Suppressor macrophage (primary cell): ENCODE data around the gene ZNF219.

ENCODE experiments used
- DNase-seq, 4 experiments: peaks; one replicate each; pipeline ENCODE4 v3.0.0-alpha.2; 2020 to 2022

ZNF219 gene

DNA sequence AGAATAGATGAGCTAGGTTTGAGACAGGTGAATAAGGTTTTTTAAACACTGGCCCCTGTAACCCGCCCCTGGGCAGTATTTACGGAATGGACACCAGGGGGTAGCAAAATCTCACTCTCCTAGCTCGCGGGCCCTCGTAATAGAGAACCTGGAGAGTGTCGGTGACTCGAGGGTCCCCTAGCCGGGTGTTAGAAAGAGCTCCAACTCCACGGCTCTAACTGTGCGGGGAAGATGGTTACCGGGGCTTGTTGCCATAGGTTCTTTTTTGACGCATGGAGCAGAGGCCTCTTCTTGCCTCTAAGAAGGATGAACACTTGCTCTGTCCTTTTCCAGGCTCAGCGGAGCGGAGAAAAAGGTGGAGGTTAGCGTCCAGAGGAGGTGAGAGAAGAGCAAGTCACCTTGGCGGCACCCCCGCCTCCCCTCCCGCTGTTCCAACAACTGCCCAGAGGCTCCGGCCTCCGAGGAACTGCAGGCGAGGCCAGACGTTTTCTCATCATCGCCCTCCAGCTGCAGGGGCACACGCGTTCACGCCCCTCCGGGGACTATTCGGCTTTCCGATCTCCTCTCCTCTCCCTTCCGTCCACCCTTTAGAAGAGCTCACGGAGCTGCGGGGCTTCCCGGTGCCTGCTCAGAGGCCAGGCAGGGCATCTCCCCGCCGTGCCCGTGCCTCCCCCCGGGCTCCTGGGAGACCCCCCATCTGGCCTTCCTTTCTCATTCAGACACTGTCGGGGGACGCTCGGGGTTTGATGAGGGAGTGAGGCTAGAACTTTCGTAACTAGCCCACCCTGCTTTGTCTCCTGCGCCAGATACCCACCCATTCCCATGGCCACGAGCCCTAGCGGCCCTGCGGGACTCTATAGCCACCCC is 29.7 kb downstream of the ZNF219 start:
- peak; percentile 66 to 84 (median 74) for DNase-seq

DNA sequence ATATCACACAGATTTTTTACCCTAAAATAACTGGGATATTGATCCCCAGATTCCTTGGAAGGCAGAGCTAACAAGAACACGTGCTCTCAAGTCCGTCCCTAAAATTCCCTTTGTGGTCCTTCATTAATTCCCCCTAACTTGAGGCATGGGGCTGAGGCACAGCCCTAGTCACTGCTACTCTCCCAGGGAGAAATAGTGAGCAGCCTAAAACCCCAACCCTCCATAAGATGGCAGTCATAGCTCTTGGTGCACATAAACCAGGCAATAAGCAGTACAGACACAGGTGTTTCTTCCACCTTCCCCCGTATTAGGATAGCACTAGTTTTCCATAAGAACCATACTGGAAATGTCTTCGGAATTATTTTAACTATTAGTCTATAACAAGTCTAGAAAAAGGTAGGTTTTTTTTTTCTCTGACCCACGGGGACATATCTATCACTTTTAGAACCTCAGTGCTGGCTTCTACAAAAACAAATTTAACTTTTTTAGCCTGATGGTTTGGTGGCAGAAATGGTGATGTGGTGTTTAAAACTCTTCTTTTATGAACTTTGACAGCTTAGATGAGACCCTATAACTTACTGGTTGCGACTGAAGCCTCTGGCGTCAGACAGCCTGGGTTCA is 31.5 kb downstream of the ZNF219 start:
- DNase-seq: peak in 1 of 4 experiments; percentile 28

DNA sequence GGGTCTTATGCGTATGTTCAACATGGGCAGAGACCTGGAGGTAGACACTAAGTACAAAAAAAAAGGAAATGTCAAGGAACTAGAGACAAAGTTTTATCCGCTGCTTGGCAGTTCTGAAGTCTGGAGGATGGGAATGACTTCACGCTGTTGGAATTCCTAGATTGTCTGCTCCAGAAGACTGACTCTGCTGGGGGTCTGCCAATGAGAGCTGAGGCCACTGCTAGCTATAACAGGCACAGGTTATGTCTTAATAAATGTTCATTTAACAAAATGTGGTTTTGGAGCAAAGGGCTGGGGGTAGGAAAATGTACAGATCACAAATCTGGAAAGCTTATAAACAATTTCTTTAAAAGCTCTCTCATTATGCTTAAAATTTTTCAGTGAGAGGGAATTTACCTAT is 35.0 kb downstream of the ZNF219 start:
- DNase-seq: no peak

DNA sequence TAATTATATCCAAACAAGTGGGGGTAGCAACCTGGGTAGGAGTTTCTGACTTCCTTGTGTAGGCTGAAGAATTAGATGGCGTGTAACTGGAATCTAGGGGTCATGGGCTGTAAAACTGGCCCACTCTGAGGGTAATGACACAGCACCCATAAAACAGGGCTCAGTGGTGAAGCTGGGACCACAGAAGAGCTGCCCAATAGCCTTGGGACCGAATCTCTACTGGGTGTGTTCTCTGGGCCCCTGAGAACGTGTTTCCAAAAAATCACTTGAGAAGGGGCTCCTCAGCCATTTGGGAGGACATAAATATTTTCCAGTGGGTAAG is 37.1 kb downstream of the ZNF219 start:
- no peak for DNase-seq

DNA sequence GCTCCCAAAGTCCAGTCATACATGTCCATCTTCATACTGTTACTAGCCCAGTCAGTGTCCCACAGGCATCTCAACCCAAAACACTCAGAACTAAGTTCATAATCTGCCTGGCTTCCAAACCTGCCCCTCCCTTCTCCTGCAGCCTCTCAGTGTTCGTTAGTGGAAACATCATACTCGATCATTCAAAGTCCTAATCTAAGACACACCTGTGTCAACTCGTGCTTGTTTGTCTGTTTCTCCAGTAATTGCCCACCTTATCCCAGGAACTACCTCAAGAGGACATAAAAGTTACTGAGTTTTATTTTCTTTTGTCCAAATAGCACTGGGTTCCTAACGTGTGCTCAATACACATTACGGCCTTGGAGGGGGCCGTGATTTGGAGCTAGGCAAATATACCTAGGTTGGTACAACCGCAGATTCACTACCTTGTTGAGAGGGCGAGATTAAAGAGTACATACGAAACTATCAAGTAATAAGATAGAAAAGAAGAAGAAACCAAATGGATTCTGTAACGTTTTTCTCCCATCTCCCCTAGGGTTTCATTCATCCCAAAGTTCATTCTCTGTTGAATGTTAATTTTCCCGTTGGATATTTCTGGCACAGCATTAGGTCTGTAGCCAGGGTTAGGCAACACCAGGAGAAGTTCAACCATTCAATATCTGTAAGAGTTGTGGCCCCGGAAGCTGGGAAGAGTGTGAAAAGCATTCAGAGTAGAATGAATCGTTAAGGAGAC is 37.7 kb downstream of the ZNF219 start:
- no peak for DNase-seq

DNA sequence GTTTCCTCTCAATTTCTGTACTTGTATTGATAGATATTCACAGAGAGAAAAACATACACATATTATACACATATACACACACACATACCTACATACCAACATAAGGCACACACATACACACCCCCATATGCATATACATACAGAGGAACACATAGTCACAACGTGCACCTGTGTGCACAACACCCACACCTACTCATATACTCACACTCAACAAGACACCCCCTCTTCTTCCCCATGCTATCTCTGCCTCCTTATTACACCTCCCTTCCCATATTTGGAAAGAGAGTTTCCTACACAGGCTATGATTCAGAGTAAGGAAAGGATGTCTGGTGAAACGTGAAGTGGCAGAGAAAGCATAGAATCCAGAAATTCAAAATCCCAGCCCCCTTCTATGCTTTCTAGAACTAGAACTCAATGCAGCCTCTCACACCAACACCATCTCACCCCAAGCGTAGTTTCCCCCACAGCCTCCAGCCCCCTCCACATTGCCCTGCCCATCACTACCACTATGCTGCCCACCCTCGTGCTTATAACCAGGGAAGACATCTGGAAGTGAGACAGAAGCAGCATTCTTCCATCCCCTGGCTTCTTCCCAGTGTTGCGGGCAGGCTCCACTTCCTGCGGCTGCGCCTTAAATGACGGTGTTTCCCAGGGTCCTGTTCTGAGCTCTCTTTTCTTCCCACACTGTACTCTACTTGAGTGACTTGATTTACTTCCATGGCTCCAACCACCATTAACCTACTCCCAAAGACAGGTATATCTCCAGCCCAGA is 38.4 kb downstream of the ZNF219 start:
- no peak for DNase-seq

DNA sequence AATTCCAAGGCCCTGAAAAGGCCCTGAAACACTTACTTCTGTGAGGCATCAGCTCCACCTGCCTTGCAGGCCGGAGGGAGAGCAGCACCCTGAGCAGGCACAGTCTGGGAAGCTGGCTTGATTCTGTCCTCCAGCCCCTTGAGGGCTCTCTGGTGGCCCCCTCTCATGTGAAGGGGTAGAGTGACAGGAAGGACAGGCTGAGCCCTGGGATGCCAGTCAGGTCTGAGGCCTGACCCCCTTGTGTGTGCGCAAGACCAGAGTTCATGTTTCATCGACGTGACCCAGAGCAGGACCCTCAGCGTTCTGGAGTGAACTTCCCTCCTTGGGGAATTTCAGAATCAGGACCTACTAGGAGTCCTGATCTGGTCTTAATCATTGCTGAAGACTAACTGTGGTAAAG is 39.6 kb downstream of the ZNF219 start:
- DNase-seq: no peak

DNA sequence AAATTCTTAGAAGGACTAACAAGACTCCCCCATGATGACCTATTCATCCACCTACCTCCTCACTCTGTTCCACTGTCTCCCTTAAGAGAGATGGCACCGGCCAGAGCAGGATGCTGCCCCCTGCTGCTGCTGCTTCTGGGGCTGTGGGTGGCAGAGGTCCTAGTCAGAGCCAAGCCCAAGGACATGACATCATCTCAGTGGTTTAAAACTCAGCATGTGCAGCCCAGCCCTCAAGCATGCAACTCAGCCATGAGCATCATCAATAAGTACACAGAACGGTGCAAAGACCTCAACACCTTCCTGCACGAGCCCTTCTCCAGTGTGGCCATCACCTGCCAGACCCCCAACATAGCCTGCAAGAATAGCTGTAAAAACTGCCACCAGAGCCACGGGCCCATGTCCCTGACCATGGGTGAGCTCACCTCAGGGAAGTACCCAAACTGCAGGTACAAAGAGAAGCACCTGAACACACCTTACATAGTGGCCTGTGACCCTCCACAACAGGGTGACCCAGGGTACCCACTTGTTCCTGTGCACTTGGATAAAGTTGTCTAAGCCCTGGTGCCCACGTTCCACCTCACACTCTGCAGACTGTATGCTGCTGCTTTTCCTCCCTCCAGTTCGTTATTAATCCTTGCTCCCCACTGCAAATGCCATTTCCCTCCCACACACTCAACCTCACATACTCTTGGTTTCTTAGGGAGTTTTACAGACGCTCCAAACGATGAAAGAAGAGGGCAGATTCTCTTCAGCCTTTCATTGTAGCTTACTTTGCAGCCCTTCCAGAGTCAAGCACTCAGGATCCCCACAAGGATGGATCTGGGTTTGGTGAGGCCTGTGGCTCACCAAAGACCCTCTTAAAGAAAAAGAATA is 40.4 kb downstream of the ZNF219 start, which contains the start of gene RNASE8:
Gene RNASE8 (plus strand): TSS at position 20 of the 873 bp plus-strand sequence. CDS start 71 bp downstream, at position 91.
- DNase-seq: peak; percentile 35 to 77 (median 62)

DNA sequence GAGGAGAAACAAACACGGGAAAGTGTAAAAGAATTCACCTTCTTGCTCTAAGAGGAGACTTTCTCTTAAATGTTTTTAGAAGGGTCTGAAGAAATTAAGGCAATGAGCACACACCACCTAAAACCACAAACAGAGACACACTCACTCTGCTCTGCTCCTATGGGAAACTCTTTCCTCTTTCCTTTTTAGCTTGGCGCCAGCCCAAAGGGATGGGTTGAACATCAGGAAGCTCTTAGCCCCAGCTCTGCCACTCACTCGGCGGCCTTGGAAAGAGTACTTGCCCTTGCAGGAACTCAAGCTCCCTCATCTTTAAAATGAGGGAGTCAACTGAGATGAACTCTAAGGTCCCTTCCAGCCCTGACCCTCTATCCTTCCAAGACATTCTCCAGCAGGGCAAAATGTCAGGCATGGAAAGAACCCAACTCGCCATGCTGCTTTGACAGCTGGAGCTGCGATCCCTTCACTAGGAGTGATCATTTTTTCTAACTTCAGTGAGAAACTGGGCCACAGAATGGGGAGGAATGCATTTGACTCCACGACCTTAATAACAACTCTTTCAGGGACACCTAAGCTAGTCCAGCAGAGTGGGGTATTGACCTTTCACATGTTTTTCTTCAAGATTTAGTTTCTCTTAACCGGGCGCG is 41.8 kb downstream of the ZNF219 start:
- no peak for DNase-seq

DNA sequence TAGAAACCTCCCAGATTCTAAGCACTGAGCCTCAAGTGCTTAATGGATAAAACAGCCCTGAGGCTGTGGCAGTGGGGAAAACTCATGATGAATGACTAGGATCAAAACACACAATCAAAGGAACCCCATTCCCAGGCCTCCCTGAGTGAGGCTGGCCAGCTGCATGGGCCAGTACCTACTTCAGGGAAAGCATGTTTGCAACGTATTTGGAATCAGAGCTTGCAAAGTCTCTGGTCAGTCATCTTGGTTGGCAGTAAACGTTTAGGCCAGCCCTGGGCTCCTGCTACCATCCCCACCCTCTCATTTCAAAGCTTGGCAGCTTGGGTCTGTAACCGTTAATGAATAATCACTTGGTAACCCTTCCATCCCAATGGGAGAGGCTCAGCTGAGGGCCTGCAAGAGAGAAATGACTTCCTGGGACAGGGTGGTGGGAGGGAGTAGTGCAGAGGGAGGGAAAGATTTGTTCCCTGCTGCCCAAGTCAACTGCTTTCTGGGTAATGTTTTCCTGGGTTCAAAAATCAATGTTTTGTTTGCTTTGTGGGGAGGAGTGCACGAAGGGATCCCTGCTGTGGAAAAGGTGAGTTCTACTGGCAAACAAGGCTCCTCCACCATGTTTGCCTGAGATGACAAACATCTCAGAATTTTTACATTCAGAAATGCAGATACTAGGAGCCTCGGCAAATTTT is 42.9 kb downstream of the ZNF219 start:
- no peak for DNase-seq

DNA sequence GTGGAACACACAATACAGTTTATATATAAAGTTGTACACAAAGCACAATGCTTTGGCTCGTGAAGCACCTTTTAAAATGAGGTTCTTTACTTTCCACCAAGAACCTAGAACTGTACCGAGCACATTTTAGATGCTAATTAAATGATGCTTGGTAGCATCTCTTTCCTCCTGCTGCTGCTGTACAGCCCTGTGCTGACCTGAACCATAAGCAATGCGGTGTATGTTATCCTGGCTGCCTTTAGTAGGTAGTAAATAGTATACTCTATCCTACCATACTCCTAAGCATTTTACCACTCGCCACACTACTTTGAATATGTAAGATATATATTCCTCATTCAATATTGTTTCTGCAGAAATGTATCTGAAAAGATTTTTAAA is 43.7 kb downstream of the ZNF219 start:
- no peak for DNase-seq

DNA sequence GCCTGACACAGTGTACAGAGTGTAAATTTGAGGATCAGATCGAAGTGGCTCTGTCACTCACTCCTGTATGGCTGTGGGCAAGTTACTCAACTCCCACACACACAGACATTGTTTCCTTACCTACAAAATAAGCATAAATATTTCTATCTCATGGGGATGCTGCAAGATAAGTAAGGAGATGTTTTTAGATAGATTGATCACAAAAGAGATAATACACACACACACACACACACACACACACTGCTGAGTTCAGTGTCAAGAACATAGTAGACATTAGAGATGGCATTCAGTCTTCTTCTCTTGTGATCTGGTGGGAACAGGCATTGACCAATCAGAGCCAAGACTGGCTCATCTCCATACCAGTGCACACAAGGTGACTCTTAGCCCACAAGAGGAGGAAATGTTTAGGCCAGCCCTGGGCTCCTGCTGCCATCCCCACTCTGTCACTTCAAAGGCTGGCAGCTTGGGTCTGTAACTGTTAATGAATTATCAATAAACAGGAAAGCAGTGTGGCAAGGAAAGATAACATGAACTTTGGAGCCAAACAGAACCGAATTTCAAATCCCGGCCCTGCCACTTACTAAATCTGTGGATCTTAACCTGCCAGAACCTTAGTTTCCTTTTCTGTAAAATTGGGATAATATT is 44.2 kb downstream of the ZNF219 start:
- no peak for DNase-seq

DNA sequence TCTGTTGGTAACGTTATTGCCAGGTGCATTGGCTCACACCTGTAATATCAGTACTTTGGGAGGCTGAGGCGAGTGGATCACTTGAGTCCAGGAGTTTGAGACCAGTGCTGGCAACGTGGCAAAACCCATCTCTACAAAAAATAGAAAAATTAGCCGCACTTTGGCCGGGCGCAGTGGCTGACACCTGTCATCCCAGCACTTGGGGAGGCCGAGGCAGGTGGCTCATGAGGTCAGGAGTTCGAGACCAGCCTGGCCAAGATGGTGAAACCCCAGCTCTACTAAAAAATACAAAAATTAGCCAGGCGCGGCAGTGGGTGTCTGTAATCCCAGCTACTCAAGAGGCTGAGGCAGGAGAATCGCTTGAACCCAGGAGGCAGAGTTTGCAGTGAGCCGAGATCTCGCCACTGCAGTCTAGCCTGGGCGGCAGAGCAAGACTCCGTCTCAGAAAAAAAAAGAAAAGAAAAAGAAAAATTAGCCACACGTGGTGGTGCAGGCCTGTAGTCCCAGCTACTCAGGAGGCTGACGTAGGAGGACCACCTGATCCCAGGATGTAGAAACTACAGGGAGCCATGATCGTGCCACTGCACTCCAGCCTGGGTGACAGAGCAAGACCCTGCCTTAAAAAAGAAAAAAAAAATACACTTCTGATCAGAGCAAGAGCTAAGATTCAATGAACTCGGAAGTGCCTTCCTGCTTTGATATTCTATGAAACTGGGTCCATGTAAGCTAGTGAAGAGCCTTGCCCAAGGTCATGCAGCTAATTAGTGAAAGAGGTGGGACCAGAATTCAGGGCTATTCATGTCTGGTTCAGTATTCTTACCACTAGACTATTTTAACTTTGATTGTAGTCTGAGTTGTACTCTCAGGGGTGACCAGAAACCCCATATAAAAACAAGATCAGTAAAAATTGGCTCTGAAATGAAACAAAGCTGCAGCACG is 45.0 kb downstream of the ZNF219 start:
- DNase-seq: no peak

DNA sequence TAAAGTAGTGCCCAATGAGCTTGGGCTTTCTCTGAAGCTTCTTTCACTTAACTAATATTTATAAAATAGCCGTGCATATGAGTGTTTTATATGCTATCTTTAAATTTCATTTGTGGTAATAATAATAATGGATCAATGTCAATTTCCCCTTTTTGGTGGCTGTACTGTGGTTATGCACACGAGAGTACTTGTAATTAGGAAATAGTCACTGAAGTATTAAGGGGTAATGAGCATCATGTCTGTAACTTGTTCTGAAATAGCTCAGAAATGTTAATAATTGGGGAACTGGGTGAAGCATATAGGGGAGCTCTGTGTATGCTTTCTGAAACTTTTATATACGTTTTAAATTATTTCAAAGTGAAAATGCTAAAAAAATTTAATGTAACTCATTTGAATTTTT is 47.9 kb downstream of the ZNF219 start:
- peak in 1 of 4 experiments; percentile 57 for DNase-seq

DNA sequence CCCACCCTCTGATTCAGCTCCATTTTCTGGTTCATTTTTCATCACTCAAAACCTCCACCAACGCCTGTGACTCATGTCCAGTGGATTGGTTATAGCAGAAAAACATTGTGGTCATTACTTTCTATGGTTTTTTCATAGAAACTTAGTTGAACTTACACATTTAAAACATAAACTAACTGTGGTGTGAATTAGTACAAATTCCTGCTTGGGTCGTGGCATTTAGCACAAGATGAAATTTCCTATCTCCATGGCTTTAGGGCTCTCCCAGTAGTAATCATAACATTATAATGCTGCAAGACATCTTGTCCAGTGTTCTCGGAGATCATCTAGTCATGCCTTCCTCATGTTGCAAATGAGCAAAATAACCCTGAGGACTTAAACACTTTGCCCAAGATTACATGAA is 49.2 kb downstream of the ZNF219 start:
- no peak for DNase-seq

DNA sequence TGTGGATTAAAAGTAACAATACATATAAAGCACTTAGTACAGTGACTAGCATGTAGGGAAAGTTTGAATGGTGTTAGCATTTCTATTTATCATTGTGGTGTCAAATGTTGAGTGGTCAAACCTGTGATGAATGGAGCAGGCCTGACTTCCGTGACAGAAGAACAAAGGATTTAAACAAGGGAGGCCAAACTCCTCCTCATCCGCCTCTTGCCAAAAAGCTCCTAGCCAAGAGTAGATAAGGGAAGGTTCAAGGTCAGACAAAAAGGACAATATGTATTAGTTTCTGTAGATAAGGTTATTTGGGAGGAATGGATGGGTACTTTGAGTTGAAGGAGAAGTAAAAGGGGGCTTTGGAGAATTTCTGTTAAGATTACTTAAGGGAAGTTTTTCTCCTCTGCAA is 49.8 kb downstream of the ZNF219 start:
- DNase-seq: no peak

DNA sequence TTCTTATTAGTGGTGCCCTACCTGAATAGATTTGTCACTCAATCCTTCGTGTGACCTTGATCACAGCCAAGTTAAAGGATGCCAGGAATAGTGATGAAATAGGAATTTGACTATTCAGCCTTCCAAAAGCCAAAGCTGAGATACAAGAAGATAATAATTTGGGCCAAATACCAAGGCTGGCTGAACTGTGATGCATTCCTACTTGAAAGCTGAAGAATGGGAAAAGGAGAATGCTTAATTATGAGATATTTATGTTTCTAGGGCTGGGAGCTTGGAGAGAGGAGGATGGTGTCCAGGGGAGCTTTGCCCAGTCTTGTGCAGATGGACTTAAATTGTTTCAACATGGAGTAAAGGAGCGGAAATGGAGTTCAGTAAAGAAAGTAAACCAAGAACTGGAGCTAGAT is 51.1 kb downstream of the ZNF219 start:
- DNase-seq: no peak

DNA sequence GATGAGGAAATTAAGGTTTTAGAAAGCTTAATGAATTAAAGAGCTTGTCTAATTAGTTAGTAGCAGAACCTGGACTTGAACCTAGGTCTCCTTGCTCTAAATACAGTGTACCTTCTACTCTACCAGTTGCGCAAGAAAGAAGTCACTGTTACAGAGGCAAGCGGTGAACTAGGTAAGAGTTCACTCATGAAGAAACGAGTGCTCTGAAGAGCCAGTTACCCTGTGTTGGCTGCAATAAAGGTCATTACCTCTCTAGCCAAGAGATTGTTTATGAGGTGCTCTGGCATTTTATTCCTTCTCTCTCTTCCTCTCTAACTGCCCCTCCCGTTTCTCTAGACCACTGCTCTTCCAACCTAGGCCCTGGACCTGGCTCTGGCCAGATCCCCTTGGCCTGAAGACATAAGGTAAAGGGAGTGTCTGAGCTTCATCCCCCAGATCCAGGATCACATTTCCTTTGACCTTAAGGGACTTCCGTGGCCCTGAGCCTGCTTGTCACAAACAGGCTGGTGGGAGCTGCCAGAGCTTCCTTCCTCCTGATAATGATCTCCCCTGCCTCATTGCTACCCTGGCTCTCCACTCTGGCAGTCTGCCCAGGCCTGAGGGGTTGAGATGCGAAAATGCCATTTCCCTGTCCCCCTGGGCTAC is 54.4 kb downstream of the ZNF219 start:
- DNase-seq: no peak
